Calu3 (cell line): ENCODE measurements around the gene RLF. TPM values are rescaled to one million over a fixed set of nuclear protein-coding genes. Genes with fewer than 3 reads are reported as not detected.

ENCODE experiments used
- BruUV-seq: library from RNA; stranded (reverse); fragments of 400-500 nt; replicated peaks from 2 replicates; lab custom pipeline; 2021; lab: Mats Ljungman, UMichigan
- CTCF ChIA-PET: fragments of 300-600 bp; sonication (Branson Sonifier 250); formaldehyde crosslinking; loops from one replicate; lab custom pipeline; 2022; ENCODE audit warnings: antibody characterized with exemption; lab: Charles Lee
- DNase-seq: peaks from one replicate; pipeline ENCODE4 v3.0.0; 2022
- H3K27ac Mint-ChIP-seq: one replicate; pipeline ENCODE4 v1.8.0; 2022; ENCODE audit warnings: mixed read lengths; ENCODE audit not compliant: unreplicated experiment
- H3K27me3 Mint-ChIP-seq: one replicate; pipeline ENCODE4 v1.8.0; 2022; ENCODE audit warnings: mixed read lengths; ENCODE audit not compliant: unreplicated experiment
- H3K36me3 Mint-ChIP-seq: one replicate; pipeline ENCODE4 v1.8.0; 2022; ENCODE audit warnings: mild to moderate bottlenecking, moderate library complexity, mixed read lengths; ENCODE audit not compliant: insufficient read depth, unreplicated experiment
- H3K4me1 Mint-ChIP-seq: one replicate; pipeline ENCODE4 v1.8.0; 2022; ENCODE audit warnings: mild to moderate bottlenecking, low read depth, mixed read lengths; ENCODE audit not compliant: unreplicated experiment
- H3K4me3 Mint-ChIP-seq: one replicate; pipeline ENCODE4 v1.8.0; 2022; ENCODE audit warnings: mild to moderate bottlenecking, low read depth, moderate library complexity, mixed read lengths; ENCODE audit not compliant: unreplicated experiment
- H3K9me3 Mint-ChIP-seq: one replicate; pipeline ENCODE4 v1.8.0; 2022; ENCODE audit warnings: low read depth, mixed read lengths; ENCODE audit not compliant: unreplicated experiment
- CTCF ChIP-seq: fragments of 200-600 bp; IDR thresholded peaks from one replicate; pipeline ENCODE4 v1.8.0; 2022; ENCODE audit warnings: antibody characterized with exemption; ENCODE audit not compliant: unreplicated experiment
- intact Hi-C: fragments of 100-400 bp; cut with micrococcal nuclease; formaldehyde crosslinking; loops from one replicate; pipeline ENCODE4 v1.10.0; 2022; ENCODE audit not compliant: unreplicated experiment
- total RNA-seq: library from RNA; stranded (reverse); gene quantifications from 2 replicates; pipeline ENCODE4 v1.2.3, GENCODE V29; 2022

RLF gene
- total RNA-seq, 1 experiment from 2014 or later: 12.9 TPM

GRCh38 chr1:40232444-40232843 is 71.3 kb downstream of the RLF start:
- H3K36me3 Mint-ChIP-seq: peaks cover 15% of the 10 kb centered on the region
- no peak for TF ChIP-seq CTCF
- no peaks in the 10 kb centered on the region for H3K27me3 Mint-ChIP-seq
- H3K9me3 Mint-ChIP-seq: no peaks in the 10 kb centered on the region
- BruUV-seq: no TSS peak
- H3K4me3 Mint-ChIP-seq: no peak overlapping the region
- no peak for DNase-seq
- intact Hi-C loops: no loop called here
- H3K27ac Mint-ChIP-seq: no peak overlapping the region
- H3K4me1 Mint-ChIP-seq: no peaks in the 10 kb centered on the region
- CTCF ChIA-PET: no interaction called here

- Mint-ChIP-seq H3K36me3 (peaks cover 6% of the 10 kb centered on the region), H3K27me3 (no peaks in the 10 kb centered on the region), H3K27ac (no peak overlapping the region), H3K4me1 (peaks cover 10% of the 10 kb centered on the region), H3K9me3 (no peaks in the 10 kb centered on the region), H3K4me3 (no peak overlapping the region)
- no TSS peak for BruUV-seq
- DNase-seq: no peak
- TF ChIP-seq CTCF: no peak
- intact Hi-C loops: no loop called here
- CTCF ChIA-PET: no interaction called here
These were observed 78.4 kb downstream of the RLF start for GRCh38 chr1:40239626-40240025.

GRCh38 chr1:40240390-40240789 is 79.2 kb downstream of the RLF start:
- peaks cover 6% of the 10 kb centered on the region for H3K36me3 Mint-ChIP-seq
- intact Hi-C loops: no loop called here
- H3K4me1 Mint-ChIP-seq: peaks cover 10% of the 10 kb centered on the region
- no peaks in the 10 kb centered on the region for H3K27me3 Mint-ChIP-seq
- CTCF ChIA-PET: no interaction called here
- H3K9me3 Mint-ChIP-seq: no peaks in the 10 kb centered on the region
- no peak overlapping the region for H3K4me3 Mint-ChIP-seq
- no peak for DNase-seq
- no peak for TF ChIP-seq CTCF
- H3K27ac Mint-ChIP-seq: no peak overlapping the region
- BruUV-seq: no TSS peak

GRCh38 chr1:40241362-40241761 is 80.2 kb downstream of the RLF start:
- Mint-ChIP-seq H3K27me3 (no peaks in the 10 kb centered on the region), H3K4me3 (no peak overlapping the region), H3K36me3 (peaks cover under 1% of the 10 kb centered on the region), H3K4me1 (peaks cover 10% of the 10 kb centered on the region), H3K27ac (peak overlapping the region; percentile 10), H3K9me3 (no peaks in the 10 kb centered on the region)
- no peak for TF ChIP-seq CTCF
- DNase-seq: no peak
- CTCF ChIA-PET: no interaction called here
- BruUV-seq: no TSS peak
- intact Hi-C loops: no loop called here
